Ovary (tissue), 1 donor: ENCODE results near the gene NRTN.

Experiments used
- EP300 ChIP-seq: sonication (generic); formaldehyde crosslinking; IDR thresholded peaks from one replicate; pipeline ENCODE4 v1.6.1; 2017; ENCODE audit warnings: antibody characterized with exemption
- POLR2A ChIP-seq: fragments of 450-650 bp; IDR thresholded peaks from one replicate; pipeline ENCODE4 v1.6.1; 2017; ENCODE audit warnings: antibody characterized with exemption, mild to moderate bottlenecking, moderate library complexity

GRCh38 chr19:5804516-5805461 is at the start of gene NRTN:
- no peak for TF ChIP-seq POLR2A
- TF ChIP-seq EP300: no peak
